GM18873 (cell line): ENCODE results near the gene KIAA1191.
"Not testable (repeated sequence)": the region's sequence is repeated elsewhere in the genome, so short reads cannot be mapped to it uniquely, and the experiment has no call there.

Experiments
- ATAC-seq: cut with Tn5 transposase; IDR thresholded peaks from one replicate; pipeline ENCODE4 v1.9.1; 2021; ENCODE audit warnings: mild to moderate bottlenecking, moderate library complexity, moderate number of reproducible peaks; ENCODE audit not compliant: unreplicated experiment, low FRiP score

KIAA1191 gene

GRCh38 chr5:176361437-176362232 is at the start of gene KIAA1191:
TSS of gene KIAA1191 (minus strand) at chr5:176361764. CDS start at chr5:176359508, 2,256 bp downstream.
- ATAC-seq: peak; percentile 84

GRCh38 chr5:176410486-176411180 is 49.1 kb upstream of the KIAA1191 start:
- ATAC-seq: no peak

GRCh38 chr5:176409765-176410164 is 48.2 kb upstream of the KIAA1191 start:
- no peak for ATAC-seq

GRCh38 chr5:176408590-176408989 is 47.0 kb upstream of the KIAA1191 start:
- ATAC-seq: no peak

- ATAC-seq: not testable (repeated sequence)
These were observed 46.6 kb upstream of the KIAA1191 start for GRCh38 chr5:176408252-176408573.

GRCh38 chr5:176407456-176408251 is 46.1 kb upstream of the KIAA1191 start:
- no peak for ATAC-seq

GRCh38 chr5:176406436-176407052 is 45.0 kb upstream of the KIAA1191 start:
- no peak for ATAC-seq

- no peak for ATAC-seq
These were observed 44.3 kb upstream of the KIAA1191 start for GRCh38 chr5:176405656-176406435.

- no peak for ATAC-seq
These were observed 40.0 kb upstream of the KIAA1191 start for GRCh38 chr5:176401281-176402205.

- no peak for ATAC-seq
These were observed 39.0 kb upstream of the KIAA1191 start for GRCh38 chr5:176400382-176401156.

- no peak for ATAC-seq
These were observed 36.3 kb upstream of the KIAA1191 start for GRCh38 chr5:176397736-176398420.

- no peak for ATAC-seq
These were observed 34.8 kb upstream of the KIAA1191 start for GRCh38 chr5:176396330-176396729.

GRCh38 chr5:176394881-176395675 is 33.5 kb upstream of the KIAA1191 start:
- ATAC-seq: no peak

- ATAC-seq: no peak
These were observed 32.5 kb upstream of the KIAA1191 start for GRCh38 chr5:176394096-176394495.

- no peak for ATAC-seq
These were observed 31.0 kb upstream of the KIAA1191 start for GRCh38 chr5:176392526-176392925.

- no peak for ATAC-seq
These were observed 30.4 kb upstream of the KIAA1191 start for GRCh38 chr5:176391999-176392398.

- ATAC-seq: no peak
These were observed 29.9 kb upstream of the KIAA1191 start for GRCh38 chr5:176391479-176391878.
